ENCODE data around the gene OPN5. TPM values are rescaled to one million over a fixed set of nuclear protein-coding genes. Genes with fewer than 3 reads are reported as not detected.
"Not testable (repeated sequence)": the region's sequence is repeated elsewhere in the genome, so short reads cannot be mapped to it uniquely, and the experiment has no call there.

OPN5 gene
- total RNA-seq, 2 donors from 2014 or later = 0.85 TPM; not detected in 1

- DNase-seq (ENCODE audit: low spot score) = no peak
- intact Hi-C loops (cut with DNase I) = no loop called here
- no peaks in the 10 kb centered on the region for H3K27me3 ChIP-seq (replicated peaks; ENCODE audit: insufficient read depth)
- no peak overlapping the region for H3K4me3 ChIP-seq
- no peaks in the 10 kb centered on the region for H3K4me1 ChIP-seq (replicated peaks)
- H3K9me3 ChIP-seq = no peaks in the 10 kb centered on the region
- no peaks in the 10 kb centered on the region for H3K36me3 ChIP-seq
- WGBS = 74% methylated on average over 2 of the region's 2 CpGs
- TF ChIP-seq POLR2AphosphoS5 (IDR thresholded peaks at IDR 0.05) (no peak), POLR2A (IDR thresholded peaks at IDR 0.05) (no peak), CTCF (IDR thresholded peaks at IDR 0.05) (no peak)
- H3K27ac ChIP-seq = no peak overlapping the region
Observed at GRCh38 chr6:47737406-47737805, 44.4 kb upstream of the OPN5 start.

- no peaks in the 10 kb centered on the region for H3K9me3 ChIP-seq
- H3K4me3 ChIP-seq = no peak overlapping the region
- H3K27me3 ChIP-seq (replicated peaks; ENCODE audit: insufficient read depth) = no peaks in the 10 kb centered on the region
- WGBS = 50% methylated on average over 1 of the region's 1 CpG
- TF ChIP-seq POLR2A (IDR thresholded peaks at IDR 0.05) (no peak), CTCF (IDR thresholded peaks at IDR 0.05) (no peak), POLR2AphosphoS5 (IDR thresholded peaks at IDR 0.05) (no peak)
- intact Hi-C loops (cut with DNase I) = no loop called here
- H3K36me3 ChIP-seq = no peaks in the 10 kb centered on the region
- H3K27ac ChIP-seq = no peak overlapping the region
- no peak for DNase-seq (ENCODE audit: low spot score)
- H3K4me1 ChIP-seq (replicated peaks) = no peaks in the 10 kb centered on the region
Observed at GRCh38 chr6:47740714-47741113, 41.1 kb upstream of the OPN5 start.

GRCh38 chr6:47741807-47742206 is 40.0 kb upstream of the OPN5 start:
- no peaks in the 10 kb centered on the region for H3K36me3 ChIP-seq
- no peaks in the 10 kb centered on the region for H3K4me1 ChIP-seq (replicated peaks)
- 57% methylated on average over 2 of the region's 2 CpGs for WGBS
- no peaks in the 10 kb centered on the region for H3K9me3 ChIP-seq
- no peaks in the 10 kb centered on the region for H3K27me3 ChIP-seq (replicated peaks; ENCODE audit: insufficient read depth)
- no peak for DNase-seq (ENCODE audit: low spot score)
- H3K27ac ChIP-seq = no peak overlapping the region
- no peak overlapping the region for H3K4me3 ChIP-seq
- intact Hi-C loops (cut with DNase I) = no loop called here
- TF ChIP-seq CTCF (IDR thresholded peaks at IDR 0.05) (no peak), POLR2AphosphoS5 (IDR thresholded peaks at IDR 0.05) (no peak), POLR2A (IDR thresholded peaks at IDR 0.05) (no peak)

GRCh38 chr6:47743744-47744143 is 38.1 kb upstream of the OPN5 start:
- no peak for TF ChIP-seq CTCF (IDR thresholded peaks at IDR 0.05)
- no peak for TF ChIP-seq POLR2A (IDR thresholded peaks at IDR 0.05)
- intact Hi-C loops (cut with DNase I) = no loop called here
- no peak for DNase-seq (ENCODE audit: low spot score)
- Histone ChIP-seq H3K27ac (no peak overlapping the region), H3K27me3 (replicated peaks; ENCODE audit: insufficient read depth) (no peaks in the 10 kb centered on the region), H3K9me3 (no peaks in the 10 kb centered on the region), H3K36me3 (no peaks in the 10 kb centered on the region), H3K4me3 (no peak overlapping the region), H3K4me1 (replicated peaks) (no peaks in the 10 kb centered on the region)

GRCh38 chr6:47745269-47745668 is 36.6 kb upstream of the OPN5 start:
- H3K4me1 ChIP-seq (replicated peaks); H3K9me3 ChIP-seq; H3K27me3 ChIP-seq (replicated peaks; ENCODE audit: insufficient read depth); H3K27ac ChIP-seq; intact Hi-C loops (cut with DNase I); H3K4me3 ChIP-seq; H3K36me3 ChIP-seq; DNase-seq (ENCODE audit: low spot score): not testable (repeated sequence)
- 96% methylated on average over 3 of the region's 3 CpGs for WGBS
